A673 (cell line): Measurements from ENCODE around the gene TMEM266.

ENCODE experiments used
- EZH2 ChIP-seq: fragments of 200-600 bp; sonication (generic); IDR thresholded peaks from 2 replicates; pipeline ENCODE4 v1.6.1; 2017; ENCODE audit warnings: borderline replicate concordance, low read depth, mild to moderate bottlenecking, mixed read lengths, antibody characterized with exemption, low read length; ENCODE audit not compliant: poor library complexity, severe bottlenecking
- TF ChIP-seq, protein P1 (sequence below): fragments of 300-800, 200-600 bp; sonication (generic); conservative IDR thresholded peaks from 2 replicates; pipeline ENCODE4 v1.5.1; 2017; ENCODE audit warnings: low read depth, mild to moderate bottlenecking, antibody characterized with exemption, low read length, moderate library complexity, mixed read lengths

DNA sequence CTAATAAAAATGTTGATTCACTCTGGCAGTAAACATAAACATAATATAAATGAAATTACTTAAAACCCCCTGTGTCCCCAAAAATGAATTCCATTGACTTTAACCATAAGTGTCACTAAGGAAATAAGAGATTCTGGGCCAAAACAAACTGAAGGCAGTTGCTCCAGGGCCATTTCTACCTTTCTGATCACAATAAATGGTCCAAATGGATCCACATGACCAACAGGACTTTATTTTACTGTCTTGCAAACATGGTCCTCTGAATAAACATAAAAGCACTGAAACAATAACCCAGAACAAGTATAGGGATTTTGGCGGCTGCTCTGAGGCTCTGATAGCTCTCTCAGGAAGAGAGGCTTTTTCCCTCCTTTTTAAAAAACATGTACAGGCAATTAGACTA, 174.1 kb downstream of the TMEM266 start:
- TF ChIP-seq, protein P1, sequence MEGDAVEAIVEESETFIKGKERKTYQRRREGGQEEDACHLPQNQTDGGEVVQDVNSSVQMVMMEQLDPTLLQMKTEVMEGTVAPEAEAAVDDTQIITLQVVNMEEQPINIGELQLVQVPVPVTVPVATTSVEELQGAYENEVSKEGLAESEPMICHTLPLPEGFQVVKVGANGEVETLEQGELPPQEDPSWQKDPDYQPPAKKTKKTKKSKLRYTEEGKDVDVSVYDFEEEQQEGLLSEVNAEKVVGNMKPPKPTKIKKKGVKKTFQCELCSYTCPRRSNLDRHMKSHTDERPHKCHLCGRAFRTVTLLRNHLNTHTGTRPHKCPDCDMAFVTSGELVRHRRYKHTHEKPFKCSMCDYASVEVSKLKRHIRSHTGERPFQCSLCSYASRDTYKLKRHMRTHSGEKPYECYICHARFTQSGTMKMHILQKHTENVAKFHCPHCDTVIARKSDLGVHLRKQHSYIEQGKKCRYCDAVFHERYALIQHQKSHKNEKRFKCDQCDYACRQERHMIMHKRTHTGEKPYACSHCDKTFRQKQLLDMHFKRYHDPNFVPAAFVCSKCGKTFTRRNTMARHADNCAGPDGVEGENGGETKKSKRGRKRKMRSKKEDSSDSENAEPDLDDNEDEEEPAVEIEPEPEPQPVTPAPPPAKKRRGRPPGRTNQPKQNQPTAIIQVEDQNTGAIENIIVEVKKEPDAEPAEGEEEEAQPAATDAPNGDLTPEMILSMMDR, result no peak
- TF ChIP-seq EZH2, result no peak
